ENCODE measurements around the gene BPTF.
"Not testable (repeated sequence)": the region's sequence is repeated elsewhere in the genome, so short reads cannot be mapped to it uniquely, and the experiment has no call there.

The BPTF gene

DNA sequence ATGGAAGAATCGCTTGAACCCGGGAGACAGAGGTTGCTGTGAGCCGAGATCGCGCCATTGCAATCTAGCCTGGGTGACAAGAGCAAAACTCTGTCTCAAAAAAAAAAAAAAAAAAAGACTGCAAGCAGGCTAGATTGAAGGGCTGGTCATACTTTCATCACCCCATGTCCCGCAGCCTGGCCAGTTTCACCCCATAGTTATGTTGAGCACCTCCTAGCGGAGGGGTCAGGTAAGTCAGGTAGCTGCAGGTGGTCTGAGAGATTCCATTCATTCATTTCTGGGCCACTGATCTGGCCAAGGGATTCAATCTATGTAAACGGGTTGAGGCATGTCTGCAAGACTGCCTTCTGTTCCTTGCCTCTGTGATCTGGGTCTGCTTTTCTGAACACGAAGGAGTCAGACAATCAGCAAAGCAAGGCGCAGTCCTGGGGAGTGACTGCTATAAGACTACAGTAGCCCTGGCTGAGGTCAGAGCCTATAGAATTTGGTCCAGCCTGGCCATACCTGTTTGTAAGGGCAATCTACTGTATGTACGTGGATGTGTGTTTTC is 23.6 kb upstream of the BPTF start:
- CTCF ChIA-PET: interaction anchor here (0.6 to 2.8 kb wide), 14 partner anchors 8 to 506 kb away, joined by 3 to 20 read pairs (median 6); partner anchors contain the start of gene BPTF
- no peak for TF ChIP-seq ZNF677 (tag by site-specific recombination; IDR thresholded peaks at IDR 0.05)
- TF ChIP-seq ZNF202 (tag by site-specific recombination; IDR thresholded peaks at IDR 0.05; ENCODE audit: borderline replicate concordance): no peak
- no peak for TF ChIP-seq MYNN (tag by site-specific recombination; IDR thresholded peaks at IDR 0.05; ENCODE audit: borderline replicate concordance)
- no peak for TF ChIP-seq ZNF514 (tag by site-specific recombination; IDR thresholded peaks at IDR 0.05)
- no peak for TF ChIP-seq KLF10 (tag by site-specific recombination; IDR thresholded peaks at IDR 0.05)
- no peak for TF ChIP-seq ZNF555 (tag by site-specific recombination; conservative IDR thresholded peaks at IDR 0.05)
- TF ChIP-seq SP7 (tag by site-specific recombination; IDR thresholded peaks at IDR 0.05): no peak
- no peak for TF ChIP-seq ZNF266 (tag by site-specific recombination; IDR thresholded peaks at IDR 0.05; ENCODE audit: low read depth)
- Histone ChIP-seq H3K4me1 (ENCODE audit: control insufficient read depth, insufficient read depth, low read length) (no peaks in the 10 kb centered on the region), H3K36me3 (ENCODE audit: control insufficient read depth in 2 of 2, insufficient read depth in 1 of 2, low read length in 2 of 2) (no peaks in the 10 kb centered on the region), H3K4me3 (ENCODE audit: low read depth, low read length) (no peak overlapping the region), H3K9me3 (ENCODE audit: control insufficient read depth, insufficient read depth, low read depth, low read length) (no peaks in the 10 kb centered on the region), H3K27ac (ENCODE audit: extremely low read depth, low read depth, low read length) (no peak overlapping the region)
- POLR2A ChIA-PET: no interaction called here

DNA sequence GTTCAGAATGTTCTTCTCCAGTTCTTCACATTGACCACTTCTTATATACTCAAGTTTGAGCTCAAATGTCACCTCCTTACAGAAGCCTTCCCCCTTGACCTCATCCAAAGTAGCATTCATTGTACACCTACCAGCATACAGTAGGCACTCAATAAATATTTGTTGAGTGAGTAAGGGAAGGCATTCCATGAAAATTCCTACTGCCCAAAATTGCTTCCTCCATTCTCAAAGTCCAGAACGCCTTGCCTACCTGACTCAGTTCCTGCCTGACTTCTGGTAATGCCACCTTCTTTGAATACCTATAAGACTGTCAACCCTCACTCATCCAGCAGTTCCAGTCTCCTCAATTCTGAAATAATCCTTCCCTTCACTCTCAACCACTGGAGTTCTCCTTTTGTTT is 14.8 kb upstream of the BPTF start:
- H3K36me3 ChIP-seq (ENCODE audit: control insufficient read depth in 2 of 2, insufficient read depth in 1 of 2, low read length in 2 of 2): no peaks in the 10 kb centered on the region
- CTCF ChIA-PET: interaction anchor here (0.8 to 2.1 kb wide), 2 partner anchors 10 to 14 kb away, joined by 3 to 18 read pairs; no protein-coding TSS in a partner anchor
- no peaks in the 10 kb centered on the region for H3K4me1 ChIP-seq (ENCODE audit: control insufficient read depth, insufficient read depth, low read length)
- H3K27ac ChIP-seq (ENCODE audit: extremely low read depth, low read depth, low read length): no peak overlapping the region
- TF ChIP-seq ZNF423 (tag by site-specific recombination; IDR thresholded peaks at IDR 0.05): no peak
- TF ChIP-seq ZNF600 (tag by site-specific recombination; IDR thresholded peaks at IDR 0.05): peak; percentile 85
- POLR2A ChIA-PET: no interaction called here
- H3K4me3 ChIP-seq (ENCODE audit: low read depth, low read length): no peak overlapping the region
- no peaks in the 10 kb centered on the region for H3K9me3 ChIP-seq (ENCODE audit: control insufficient read depth, insufficient read depth, low read depth, low read length)

DNA sequence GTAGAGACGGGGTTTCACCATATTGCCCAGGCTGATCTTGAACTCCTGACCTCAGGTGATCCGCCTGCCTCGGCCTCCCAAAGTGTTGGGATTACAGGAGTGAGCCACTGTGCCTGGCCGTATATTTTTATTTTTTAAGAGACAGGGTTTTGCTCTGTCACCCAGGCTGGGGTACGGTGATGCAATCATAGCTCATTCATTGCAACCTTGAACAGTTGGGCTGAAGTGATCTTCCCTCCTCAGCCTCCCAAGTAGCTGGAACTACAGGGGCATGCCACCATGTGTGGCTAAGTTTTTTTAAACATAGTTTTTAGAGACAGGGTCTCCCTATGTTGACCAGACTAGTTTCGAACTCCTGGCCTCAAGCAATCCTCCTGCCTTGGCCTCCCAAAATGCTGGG is 12.9 kb upstream of the BPTF start:
- POLR2A ChIA-PET; H3K36me3 ChIP-seq (ENCODE audit: control insufficient read depth in 2 of 2, insufficient read depth in 1 of 2, low read length in 2 of 2); H3K27ac ChIP-seq (ENCODE audit: extremely low read depth, low read depth, low read length); H3K4me1 ChIP-seq (ENCODE audit: control insufficient read depth, insufficient read depth, low read length); H3K9me3 ChIP-seq (ENCODE audit: control insufficient read depth, insufficient read depth, low read depth, low read length); CTCF ChIA-PET; H3K4me3 ChIP-seq (ENCODE audit: low read depth, low read length): not testable (repeated sequence)

DNA sequence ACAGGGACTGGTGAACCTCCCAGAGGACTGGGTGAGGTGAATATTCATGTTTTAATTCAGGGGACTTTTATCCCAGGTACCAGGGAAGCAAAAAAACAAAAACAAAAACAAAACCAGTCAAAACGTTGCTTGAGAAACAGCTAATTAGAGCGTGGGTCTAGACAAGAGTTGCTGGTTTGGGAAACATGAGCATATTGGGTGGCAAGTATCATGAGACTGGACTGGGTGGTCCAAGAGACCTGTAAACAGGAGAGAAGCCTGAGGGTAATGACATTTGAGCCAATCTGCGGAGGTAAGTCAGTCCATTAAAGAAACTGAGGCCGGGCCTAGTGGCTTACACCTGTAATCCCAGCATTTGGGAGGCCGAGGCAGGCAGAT is 11.5 kb upstream of the BPTF start:
- ChIA-PET POLR2A (no interaction called here), CTCF (interaction anchor here (0.6 to 3.6 kb wide), 3 partner anchors 14 to 1515 kb away, joined by 3 to 20 read pairs (median 4); no protein-coding TSS in a partner anchor)
- Histone ChIP-seq H3K4me1 (ENCODE audit: control insufficient read depth, insufficient read depth, low read length) (no peaks in the 10 kb centered on the region), H3K9me3 (ENCODE audit: control insufficient read depth, insufficient read depth, low read depth, low read length) (no peaks in the 10 kb centered on the region), H3K27ac (ENCODE audit: extremely low read depth, low read depth, low read length) (no peak overlapping the region), H3K4me3 (ENCODE audit: low read depth, low read length) (no peak overlapping the region), H3K36me3 (ENCODE audit: control insufficient read depth in 2 of 2, insufficient read depth in 1 of 2, low read length in 2 of 2) (no peaks in the 10 kb centered on the region)
- TF ChIP-seq YY1 (tag by site-specific recombination; IDR thresholded peaks at IDR 0.05) (no peak), ZNF521 (tag by site-specific recombination; IDR thresholded peaks at IDR 0.05) (no peak), ZNF514 (tag by site-specific recombination; IDR thresholded peaks at IDR 0.05) (no peak), ZNF341 (tag by site-specific recombination; IDR thresholded peaks at IDR 0.05; ENCODE audit: low read depth) (no peak), ZNF423 (tag by site-specific recombination; IDR thresholded peaks at IDR 0.05) (no peak), ZNF658 (tag by site-specific recombination; IDR thresholded peaks at IDR 0.05) (no peak), ZNF292 (tag by site-specific recombination; IDR thresholded peaks at IDR 0.05; ENCODE audit: borderline replicate concordance, low read depth) (no peak), ZNF146 (tag by site-specific recombination; IDR thresholded peaks at IDR 0.05) (no peak), ZFP37 (tag by site-specific recombination; IDR thresholded peaks at IDR 0.05) (no peak), ZBTB17 (tag by site-specific recombination; IDR thresholded peaks at IDR 0.05) (no peak), ZNF19 (tag by site-specific recombination; IDR thresholded peaks at IDR 0.05; ENCODE audit: low read depth) (no peak), IKZF3 (tag by site-specific recombination; IDR thresholded peaks at IDR 0.05) (no peak)
- TF ChIP-seq, protein P1, sequence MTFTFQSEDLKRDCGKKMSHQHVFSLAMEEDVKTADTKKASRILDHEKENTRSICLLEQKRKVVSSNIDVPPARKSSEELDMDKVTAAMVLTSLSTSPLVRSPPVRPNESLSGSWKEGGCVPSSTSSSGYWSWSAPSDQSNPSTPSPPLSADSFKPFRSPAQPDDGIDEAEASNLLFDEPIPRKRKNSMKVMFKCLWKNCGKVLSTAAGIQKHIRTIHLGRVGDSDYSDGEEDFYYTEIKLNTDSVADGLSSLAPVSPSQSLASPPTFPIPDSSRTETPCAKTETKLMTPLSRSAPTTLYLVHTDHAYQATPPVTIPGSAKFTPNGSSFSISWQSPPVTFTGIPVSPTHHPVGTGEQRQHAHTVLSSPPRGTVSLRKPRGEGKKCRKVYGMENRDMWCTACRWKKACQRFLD (tag by site-specific recombination; IDR thresholded peaks at IDR 0.05): no peak
- TF ChIP-seq, protein P2, sequence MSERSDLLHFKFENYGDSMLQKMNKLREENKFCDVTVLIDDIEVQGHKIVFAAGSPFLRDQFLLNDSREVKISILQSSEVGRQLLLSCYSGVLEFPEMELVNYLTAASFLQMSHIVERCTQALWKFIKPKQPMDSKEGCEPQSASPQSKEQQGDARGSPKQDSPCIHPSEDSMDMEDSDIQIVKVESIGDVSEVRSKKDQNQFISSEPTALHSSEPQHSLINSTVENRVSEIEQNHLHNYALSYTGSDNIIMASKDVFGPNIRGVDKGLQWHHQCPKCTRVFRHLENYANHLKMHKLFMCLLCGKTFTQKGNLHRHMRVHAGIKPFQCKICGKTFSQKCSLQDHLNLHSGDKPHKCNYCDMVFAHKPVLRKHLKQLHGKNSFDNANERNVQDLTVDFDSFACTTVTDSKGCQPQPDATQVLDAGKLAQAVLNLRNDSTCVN (tag by site-specific recombination; optimal IDR thresholded peaks at IDR 0.05): no peak
- TF ChIP-seq, protein P3, sequence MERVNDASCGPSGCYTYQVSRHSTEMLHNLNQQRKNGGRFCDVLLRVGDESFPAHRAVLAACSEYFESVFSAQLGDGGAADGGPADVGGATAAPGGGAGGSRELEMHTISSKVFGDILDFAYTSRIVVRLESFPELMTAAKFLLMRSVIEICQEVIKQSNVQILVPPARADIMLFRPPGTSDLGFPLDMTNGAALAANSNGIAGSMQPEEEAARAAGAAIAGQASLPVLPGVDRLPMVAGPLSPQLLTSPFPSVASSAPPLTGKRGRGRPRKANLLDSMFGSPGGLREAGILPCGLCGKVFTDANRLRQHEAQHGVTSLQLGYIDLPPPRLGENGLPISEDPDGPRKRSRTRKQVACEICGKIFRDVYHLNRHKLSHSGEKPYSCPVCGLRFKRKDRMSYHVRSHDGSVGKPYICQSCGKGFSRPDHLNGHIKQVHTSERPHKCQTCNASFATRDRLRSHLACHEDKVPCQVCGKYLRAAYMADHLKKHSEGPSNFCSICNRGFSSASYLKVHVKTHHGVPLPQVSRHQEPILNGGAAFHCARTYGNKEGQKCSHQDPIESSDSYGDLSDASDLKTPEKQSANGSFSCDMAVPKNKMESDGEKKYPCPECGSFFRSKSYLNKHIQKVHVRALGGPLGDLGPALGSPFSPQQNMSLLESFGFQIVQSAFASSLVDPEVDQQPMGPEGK (tag by site-specific recombination; IDR thresholded peaks at IDR 0.05): no peak
- TF ChIP-seq, protein P4, sequence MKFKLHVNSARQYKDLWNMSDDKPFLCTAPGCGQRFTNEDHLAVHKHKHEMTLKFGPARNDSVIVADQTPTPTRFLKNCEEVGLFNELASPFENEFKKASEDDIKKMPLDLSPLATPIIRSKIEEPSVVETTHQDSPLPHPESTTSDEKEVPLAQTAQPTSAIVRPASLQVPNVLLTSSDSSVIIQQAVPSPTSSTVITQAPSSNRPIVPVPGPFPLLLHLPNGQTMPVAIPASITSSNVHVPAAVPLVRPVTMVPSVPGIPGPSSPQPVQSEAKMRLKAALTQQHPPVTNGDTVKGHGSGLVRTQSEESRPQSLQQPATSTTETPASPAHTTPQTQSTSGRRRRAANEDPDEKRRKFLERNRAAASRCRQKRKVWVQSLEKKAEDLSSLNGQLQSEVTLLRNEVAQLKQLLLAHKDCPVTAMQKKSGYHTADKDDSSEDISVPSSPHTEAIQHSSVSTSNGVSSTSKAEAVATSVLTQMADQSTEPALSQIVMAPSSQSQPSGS (tag by site-specific recombination; IDR thresholded peaks at IDR 0.05; ENCODE audit: low read depth): no peak
